Liver (tissue), 9 donors: ENCODE measurements around the gene TBC1D1. TPM values are rescaled to one million over a fixed set of nuclear protein-coding genes. Genes with fewer than 3 reads are reported as not detected.

Source experiments
- DNase-seq: peaks from one replicate; pipeline ENCODE4 v3.0.0-alpha.2; 2017; ENCODE audit warnings: low spot score
- H3K27ac ChIP-seq, 2 donors: one replicate each; pipeline ENCODE4 v1.7.0; 2013; ENCODE audit warnings: inconsistent platforms in 2 of 2, low read length in 2 of 2, control low read depth in 1 of 2, low read depth in 1 of 2, mild to moderate bottlenecking in 1 of 2
- H3K27me3 ChIP-seq, 4 donors: one replicate each; pipeline versions ENCODE4 v1.6.1 to v1.7.0; 2013; ENCODE audit warnings: low read length in 3 of 4, inconsistent platforms in 1 of 4, mild to moderate bottlenecking in 1 of 4, moderate library complexity in 1 of 4; ENCODE audit not compliant: control insufficient read depth in 4 of 4, insufficient read depth in 4 of 4
- H3K36me3 ChIP-seq, 4 donors: one replicate each; pipeline versions ENCODE4 v1.6.1 to v1.7.0; 2013; ENCODE audit warnings: low read length in 3 of 4, mild to moderate bottlenecking in 3 of 4, low read depth in 1 of 4, moderate library complexity in 1 of 4; ENCODE audit not compliant: control insufficient read depth in 4 of 4, insufficient read depth in 3 of 4
- H3K4me1 ChIP-seq, 4 donors: one replicate each; pipeline versions ENCODE4 v1.6.1 to v1.7.0; 2013; ENCODE audit warnings: low read length in 3 of 4, mild to moderate bottlenecking in 3 of 4, moderate library complexity in 1 of 4; ENCODE audit not compliant: control insufficient read depth in 4 of 4, insufficient read depth in 4 of 4
- H3K4me3 ChIP-seq, 3 donors: one replicate each; pipeline versions ENCODE4 v1.6.1 to v1.7.0; 2013; ENCODE audit warnings: low read length in 3 of 3, control low read depth in 1 of 3, low read depth in 1 of 3, mild to moderate bottlenecking in 1 of 3
- H3K9ac ChIP-seq, 2 donors: one replicate each; pipeline ENCODE4 v1.7.0; 2013; ENCODE audit warnings: low read length in 2 of 2, mild to moderate bottlenecking in 2 of 2, moderate library complexity in 2 of 2, control low read depth in 1 of 2, low read depth in 1 of 2
- H3K9me3 ChIP-seq, 4 donors: one replicate each; pipeline versions ENCODE4 v1.6.1 to v1.7.0; 2013; ENCODE audit warnings: low read length in 3 of 4; ENCODE audit not compliant: control insufficient read depth in 4 of 4
- EGR1 ChIP-seq, 2 donors: IDR thresholded peaks; 2 replicates each; pipeline ENCODE4 v1.6.1; 2016 to 2018; ENCODE audit warnings: antibody characterized with exemption in 2 of 2, low read depth in 2 of 2
- FOXA1 ChIP-seq: IDR thresholded peaks from 2 replicates; pipeline ENCODE4 v1.6.1; 2016; ENCODE audit warnings: antibody characterized with exemption
- GABPA ChIP-seq, 2 donors: IDR thresholded peaks in 1 of 2; conservative IDR thresholded peaks in 1 of 2; 2 replicates each; pipeline ENCODE4 v1.6.1; 2016; ENCODE audit warnings: antibody characterized with exemption in 2 of 2, mild to moderate bottlenecking in 1 of 2, moderate library complexity in 1 of 2
- HNF4A ChIP-seq, 2 donors: conservative IDR thresholded peaks; 2 replicates each; pipeline ENCODE4 v1.6.1; 2016; ENCODE audit warnings: antibody characterized with exemption in 2 of 2, mild to moderate bottlenecking in 2 of 2
- HNF4G ChIP-seq: IDR thresholded peaks from 2 replicates; pipeline ENCODE4 v1.6.1; 2016; ENCODE audit warnings: antibody characterized with exemption
- JUND ChIP-seq, 2 donors: IDR thresholded peaks; 2 replicates each; pipeline ENCODE4 v1.6.1; 2016; ENCODE audit warnings: antibody characterized with exemption in 2 of 2
- NR2F2 ChIP-seq: IDR thresholded peaks from 2 replicates; pipeline ENCODE4 v1.6.1; 2016; ENCODE audit warnings: antibody characterized with exemption
- RAD21 ChIP-seq, 2 donors: IDR thresholded peaks; 2 replicates each; pipeline ENCODE4 v1.6.1; 2016; ENCODE audit warnings: antibody characterized with exemption in 2 of 2, mild to moderate bottlenecking in 2 of 2
- REST ChIP-seq: IDR thresholded peaks from 2 replicates; pipeline ENCODE4 v1.6.1; 2016; ENCODE audit warnings: antibody characterized with exemption, mild to moderate bottlenecking
- RXRA ChIP-seq, 2 donors: IDR thresholded peaks; 2 replicates each; pipeline ENCODE4 v1.6.1; 2017 to 2018; ENCODE audit warnings: antibody characterized with exemption in 2 of 2, mild to moderate bottlenecking in 1 of 2
- SP1 ChIP-seq: IDR thresholded peaks from 2 replicates; pipeline ENCODE4 v1.6.1; 2018; ENCODE audit warnings: antibody characterized with exemption, mild to moderate bottlenecking
- ZBTB33 ChIP-seq: IDR thresholded peaks from 2 replicates; pipeline ENCODE4 v1.6.1; 2016; ENCODE audit warnings: antibody characterized with exemption
- WGBS: extraction: QIAGEN DNeasy Blood & Tissue Kit; methylation state at CpG from one replicate; pipeline ENCODE4 v1.1.7; 2013; 5-methylcytosine and 5-hydroxymethylcytosine counted together
- polyA plus RNA-seq, 2 donors: library from polyadenylated mRNA; stranded (reverse) in 1 of 2; unstranded in 1 of 2; fragments of 200-250 nt in 1 of 2; fragments of >200 nt in 1 of 2; fragmentation: Nextera tagmentation in 1 of 2; extraction: Ambion mirVana in 1 of 2; gene quantifications; one replicate each; pipeline versions ENCODE4 v1.2.1 to v1.2.3, GENCODE V29; 2013 to 2015
- total RNA-seq, 2 donors: library from RNA; depleted of rRNA; stranded (reverse); fragments of >200 nt; gene quantifications; one replicate each; pipeline ENCODE4 v1.2.3, GENCODE V29; 2014
- TF ChIP-seq, protein P1 (sequence below): fragments of 150-350 bp; IDR thresholded peaks from 2 replicates; pipeline ENCODE4 v1.5.1; 2017; ENCODE audit warnings: improper control_type of control experiment, low read depth, low read length; ENCODE audit not compliant: missing input control
- donor health status: healthy.
- donor health status: healthy.
- donor health status: healthy.
- donor health status: healthy.
- donor health status: healthy.

Gene TBC1D1
- total and polyA plus RNA-seq, 4 donors, result 15.6 to 41.4 (median 20.9) TPM

DNA sequence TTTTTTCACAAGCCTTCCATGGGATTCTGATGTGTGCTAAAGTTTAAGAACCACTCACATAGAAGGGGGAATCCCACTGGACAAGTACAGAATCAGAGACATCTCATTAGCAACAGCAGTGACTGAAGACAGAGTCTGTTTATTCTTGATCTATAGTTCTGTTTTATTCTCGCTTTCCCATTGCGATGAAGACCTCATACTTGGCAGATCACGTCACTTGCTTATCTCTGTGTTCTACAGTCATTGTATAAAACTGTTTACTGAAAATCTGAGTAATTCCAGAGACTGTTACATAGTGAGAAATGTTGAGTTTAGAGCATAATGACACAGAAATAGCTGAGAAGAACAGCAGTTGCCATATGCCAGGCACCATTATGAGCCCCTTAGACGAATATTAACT, 254.9 kb downstream of the TBC1D1 start:
- DNase-seq, result no peak
- peak in 1 of 2 donors; percentile 12 for TF ChIP-seq RXRA (IDR thresholded peaks at IDR 0.05)
- TF ChIP-seq HNF4G, result no peak
- peak; percentile 22 for TF ChIP-seq NR2F2
- TF ChIP-seq JUND (IDR thresholded peaks at IDR 0.05), result peak in 1 of 2 donors; percentile 50
- no peaks in the 10 kb centered on the region for H3K9me3 ChIP-seq
- no peak overlapping the region for H3K9ac ChIP-seq
- no peaks in the 10 kb centered on the region for H3K27me3 ChIP-seq
- H3K4me3 ChIP-seq, result no peak overlapping the region
- peaks cover 2 to 25% (median 15%) of the 10 kb centered on the region in 4 donors for H3K4me1 ChIP-seq
- WGBS, result 30% methylated on average over 4 of the region's 4 CpGs
- H3K36me3 ChIP-seq, result no peaks in the 10 kb centered on the region
- H3K27ac ChIP-seq, result peak overlapping the region in 1 of 2 donors; percentile 33

DNA sequence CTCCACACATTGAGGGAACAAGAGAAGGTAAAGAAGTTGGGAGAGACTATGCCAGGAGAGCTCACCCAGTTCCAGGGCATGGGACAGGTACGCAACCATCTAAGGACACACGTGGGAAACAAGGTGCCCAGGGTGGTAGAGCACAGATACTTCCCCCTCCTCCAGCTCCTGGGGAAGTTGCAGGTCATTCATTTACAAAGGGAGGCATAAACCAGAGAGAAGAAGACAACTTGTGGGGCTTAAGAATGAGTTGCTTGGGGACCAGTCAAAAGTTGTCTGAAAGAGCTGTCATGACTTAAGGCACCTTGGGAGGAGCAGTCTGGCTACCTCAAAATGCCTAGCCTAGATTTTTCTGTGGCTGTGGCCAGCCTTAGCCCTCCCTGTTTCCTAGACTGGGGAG, 255.5 kb downstream of the TBC1D1 start:
- TF ChIP-seq HNF4A (conservative IDR thresholded peaks at IDR 0.05) (no peak), SP1 (no peak), ZBTB33 (no peak), HNF4G (no peak), FOXA1 (no peak)
- TF ChIP-seq, protein P1, sequence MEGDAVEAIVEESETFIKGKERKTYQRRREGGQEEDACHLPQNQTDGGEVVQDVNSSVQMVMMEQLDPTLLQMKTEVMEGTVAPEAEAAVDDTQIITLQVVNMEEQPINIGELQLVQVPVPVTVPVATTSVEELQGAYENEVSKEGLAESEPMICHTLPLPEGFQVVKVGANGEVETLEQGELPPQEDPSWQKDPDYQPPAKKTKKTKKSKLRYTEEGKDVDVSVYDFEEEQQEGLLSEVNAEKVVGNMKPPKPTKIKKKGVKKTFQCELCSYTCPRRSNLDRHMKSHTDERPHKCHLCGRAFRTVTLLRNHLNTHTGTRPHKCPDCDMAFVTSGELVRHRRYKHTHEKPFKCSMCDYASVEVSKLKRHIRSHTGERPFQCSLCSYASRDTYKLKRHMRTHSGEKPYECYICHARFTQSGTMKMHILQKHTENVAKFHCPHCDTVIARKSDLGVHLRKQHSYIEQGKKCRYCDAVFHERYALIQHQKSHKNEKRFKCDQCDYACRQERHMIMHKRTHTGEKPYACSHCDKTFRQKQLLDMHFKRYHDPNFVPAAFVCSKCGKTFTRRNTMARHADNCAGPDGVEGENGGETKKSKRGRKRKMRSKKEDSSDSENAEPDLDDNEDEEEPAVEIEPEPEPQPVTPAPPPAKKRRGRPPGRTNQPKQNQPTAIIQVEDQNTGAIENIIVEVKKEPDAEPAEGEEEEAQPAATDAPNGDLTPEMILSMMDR, result no peak
- Histone ChIP-seq H3K9ac (no peak overlapping the region), H3K27me3 (no peaks in the 10 kb centered on the region), H3K27ac (peak overlapping the region in 1 of 2 donors; percentile 32), H3K4me1 (peaks cover 2 to 21% (median 12%) of the 10 kb centered on the region in 4 donors), H3K9me3 (no peaks in the 10 kb centered on the region), H3K4me3 (no peak overlapping the region), H3K36me3 (no peaks in the 10 kb centered on the region)
- no peak for DNase-seq
- WGBS, result 74% methylated on average over 2 of the region's 2 CpGs

GRCh38 chr4:38149472-38149996, 258.6 kb downstream of the TBC1D1 start:
- H3K4me1 ChIP-seq, result peaks cover 2 to 9% (median 8%) of the 10 kb centered on the region in 4 donors
- TF ChIP-seq REST, result no peak
- TF ChIP-seq GABPA (IDR thresholded peaks at IDR 0.05 in 1 of 2, conservative IDR thresholded peaks at IDR 0.05 in 1 of 2), result no peak
- TF ChIP-seq JUND (IDR thresholded peaks at IDR 0.05), result no peak
- no peak for TF ChIP-seq RAD21 (IDR thresholded peaks at IDR 0.05)
- TF ChIP-seq HNF4A (conservative IDR thresholded peaks at IDR 0.05), result no peak
- TF ChIP-seq EGR1 (IDR thresholded peaks at IDR 0.05; ENCODE audit: low read depth in 2 of 2), result no peak
- TF ChIP-seq, protein P1, result no peak
- no peak for TF ChIP-seq NR2F2
- no peak for TF ChIP-seq RXRA (IDR thresholded peaks at IDR 0.05)
- H3K9ac ChIP-seq, result no peak overlapping the region
- H3K4me3 ChIP-seq, result no peak overlapping the region
- H3K36me3 ChIP-seq, result no peaks in the 10 kb centered on the region
- no peaks in the 10 kb centered on the region for H3K27me3 ChIP-seq
- DNase-seq, result no peak
- H3K27ac ChIP-seq, result no peak overlapping the region
- H3K9me3 ChIP-seq, result no peaks in the 10 kb centered on the region
